ENCODE results near the gene NDUFAF2.

- TF ChIP-seq CTCF (IDR thresholded peaks at IDR 0.05; ENCODE audit: insufficient read depth, low read depth, low read length) (no peak), EZH2 (IDR thresholded peaks at IDR 0.05; ENCODE audit: insufficient read depth, low read length) (no peak)
Observed at GRCh38 chr5:61050292-61050691, 105.3 kb downstream of the NDUFAF2 start.
